ENCODE measurements around the gene VSTM4.

DNA sequence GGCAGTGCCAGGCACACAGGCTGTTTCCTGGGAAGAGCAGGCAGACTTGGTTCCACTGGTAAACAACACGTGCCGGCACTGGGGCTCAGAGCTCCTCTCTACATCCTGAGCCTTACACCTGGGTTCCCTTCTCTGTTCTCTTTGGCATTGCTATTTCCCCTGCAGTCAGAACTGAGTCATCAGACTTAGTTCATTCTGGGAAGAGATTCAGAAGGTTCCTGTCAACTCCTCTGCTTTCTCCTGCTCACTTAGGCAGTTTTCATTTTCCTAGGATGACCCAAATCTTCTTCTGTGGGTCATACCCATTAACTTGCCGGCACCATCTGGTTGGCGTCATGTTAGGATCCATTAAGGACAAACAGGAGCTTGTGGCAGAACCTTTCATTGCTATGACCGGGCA lies 142.3 kb downstream of the VSTM4 start:
- TF ChIP-seq MEIS2 (IDR thresholded peaks at IDR 0.05; ENCODE audit: partially characterized antibody): no peak
- TF ChIP-seq ZNF12 (CRISPR knock-in tag; IDR thresholded peaks at IDR 0.05): no peak
- TF ChIP-seq, protein P1, sequence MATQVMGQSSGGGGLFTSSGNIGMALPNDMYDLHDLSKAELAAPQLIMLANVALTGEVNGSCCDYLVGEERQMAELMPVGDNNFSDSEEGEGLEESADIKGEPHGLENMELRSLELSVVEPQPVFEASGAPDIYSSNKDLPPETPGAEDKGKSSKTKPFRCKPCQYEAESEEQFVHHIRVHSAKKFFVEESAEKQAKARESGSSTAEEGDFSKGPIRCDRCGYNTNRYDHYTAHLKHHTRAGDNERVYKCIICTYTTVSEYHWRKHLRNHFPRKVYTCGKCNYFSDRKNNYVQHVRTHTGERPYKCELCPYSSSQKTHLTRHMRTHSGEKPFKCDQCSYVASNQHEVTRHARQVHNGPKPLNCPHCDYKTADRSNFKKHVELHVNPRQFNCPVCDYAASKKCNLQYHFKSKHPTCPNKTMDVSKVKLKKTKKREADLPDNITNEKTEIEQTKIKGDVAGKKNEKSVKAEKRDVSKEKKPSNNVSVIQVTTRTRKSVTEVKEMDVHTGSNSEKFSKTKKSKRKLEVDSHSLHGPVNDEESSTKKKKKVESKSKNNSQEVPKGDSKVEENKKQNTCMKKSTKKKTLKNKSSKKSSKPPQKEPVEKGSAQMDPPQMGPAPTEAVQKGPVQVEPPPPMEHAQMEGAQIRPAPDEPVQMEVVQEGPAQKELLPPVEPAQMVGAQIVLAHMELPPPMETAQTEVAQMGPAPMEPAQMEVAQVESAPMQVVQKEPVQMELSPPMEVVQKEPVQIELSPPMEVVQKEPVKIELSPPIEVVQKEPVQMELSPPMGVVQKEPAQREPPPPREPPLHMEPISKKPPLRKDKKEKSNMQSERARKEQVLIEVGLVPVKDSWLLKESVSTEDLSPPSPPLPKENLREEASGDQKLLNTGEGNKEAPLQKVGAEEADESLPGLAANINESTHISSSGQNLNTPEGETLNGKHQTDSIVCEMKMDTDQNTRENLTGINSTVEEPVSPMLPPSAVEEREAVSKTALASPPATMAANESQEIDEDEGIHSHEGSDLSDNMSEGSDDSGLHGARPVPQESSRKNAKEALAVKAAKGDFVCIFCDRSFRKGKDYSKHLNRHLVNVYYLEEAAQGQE (IDR thresholded peaks at IDR 0.05; ENCODE audit: borderline replicate concordance): no peak
- TF ChIP-seq, protein P1 (CRISPR knock-in tag; IDR thresholded peaks at IDR 0.05; ENCODE audit: low read depth): no peak
- no peak for TF ChIP-seq HMG20B (CRISPR knock-in tag; IDR thresholded peaks at IDR 0.05)
- TF ChIP-seq POLR2AphosphoS5 (IDR thresholded peaks at IDR 0.05; ENCODE audit: control insufficient read depth, insufficient read depth, low read depth, low read length): no peak
- TF ChIP-seq, protein P2, sequence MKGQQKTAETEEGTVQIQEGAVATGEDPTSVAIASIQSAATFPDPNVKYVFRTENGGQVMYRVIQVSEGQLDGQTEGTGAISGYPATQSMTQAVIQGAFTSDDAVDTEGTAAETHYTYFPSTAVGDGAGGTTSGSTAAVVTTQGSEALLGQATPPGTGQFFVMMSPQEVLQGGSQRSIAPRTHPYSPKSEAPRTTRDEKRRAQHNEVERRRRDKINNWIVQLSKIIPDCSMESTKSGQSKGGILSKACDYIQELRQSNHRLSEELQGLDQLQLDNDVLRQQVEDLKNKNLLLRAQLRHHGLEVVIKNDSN (CRISPR knock-in tag; IDR thresholded peaks at IDR 0.05): no peak
- no peak for TF ChIP-seq SRF (CRISPR knock-in tag; IDR thresholded peaks at IDR 0.05)
- no peak for TF ChIP-seq EP300 (IDR thresholded peaks at IDR 0.05; ENCODE audit: low read length)
- TF ChIP-seq LARP7 (IDR thresholded peaks at IDR 0.05): no peak
- no peak for TF ChIP-seq ELF4 (CRISPR knock-in tag; IDR thresholded peaks at IDR 0.05)
- no peak for TF ChIP-seq NR2C1 (IDR thresholded peaks at IDR 0.05)
- no peak for TF ChIP-seq NR2C1 (tag; IDR thresholded peaks at IDR 0.05)
- no peak for TF ChIP-seq RBM39 (optimal IDR thresholded peaks at IDR 0.05; ENCODE audit: low read depth, low read length)
